Hepatocyte (in vitro differentiated cells): ENCODE data around the gene CBY2.
"Not testable (repeated sequence)": the region's sequence is repeated elsewhere in the genome, so short reads cannot be mapped to it uniquely, and the experiment has no call there.

Source experiments
- EZH2 ChIP-seq: fragments of 200-600 bp; sonication (generic); IDR thresholded peaks from 2 replicates; pipeline ENCODE4 v1.6.1; 2016; ENCODE audit warnings: antibody characterized with exemption, mild to moderate bottlenecking, borderline replicate concordance
- EZH2phosphoT487 ChIP-seq: fragments of 200-600 bp; sonication (generic); IDR thresholded peaks from one replicate; pipeline ENCODE4 v1.6.1; 2018; ENCODE audit warnings: antibody characterized with exemption, mild to moderate bottlenecking, low read depth, moderate library complexity; ENCODE audit not compliant: unreplicated experiment, severe bottlenecking
- TF ChIP-seq, protein P1 (sequence below): fragments of 200-600 bp; sonication (generic); IDR thresholded peaks from 2 replicates; pipeline ENCODE4 v1.5.1; 2016; ENCODE audit warnings: antibody characterized with exemption, mild to moderate bottlenecking; ENCODE audit not compliant: poor library complexity

DNA sequence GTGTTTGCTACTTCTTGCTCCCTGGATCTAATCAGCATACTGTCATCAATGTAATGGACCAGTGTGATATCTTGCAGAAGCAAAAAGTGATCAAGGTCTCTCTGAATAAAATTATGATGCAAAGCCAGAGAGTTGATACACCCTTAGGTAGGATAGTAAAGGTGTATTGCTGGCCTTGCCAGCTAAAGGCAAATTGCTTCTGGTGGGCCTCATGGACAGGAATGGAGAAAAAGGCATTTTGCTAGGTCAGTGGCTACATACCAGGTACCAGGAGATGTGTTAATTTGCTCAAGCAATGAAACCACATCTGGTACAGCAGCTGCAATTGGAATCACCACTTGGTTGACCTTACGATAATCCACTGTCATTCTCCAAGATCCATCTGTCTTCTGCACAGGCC lies 54.4 kb downstream of the CBY2 start:
- TF ChIP-seq, protein P1, sequence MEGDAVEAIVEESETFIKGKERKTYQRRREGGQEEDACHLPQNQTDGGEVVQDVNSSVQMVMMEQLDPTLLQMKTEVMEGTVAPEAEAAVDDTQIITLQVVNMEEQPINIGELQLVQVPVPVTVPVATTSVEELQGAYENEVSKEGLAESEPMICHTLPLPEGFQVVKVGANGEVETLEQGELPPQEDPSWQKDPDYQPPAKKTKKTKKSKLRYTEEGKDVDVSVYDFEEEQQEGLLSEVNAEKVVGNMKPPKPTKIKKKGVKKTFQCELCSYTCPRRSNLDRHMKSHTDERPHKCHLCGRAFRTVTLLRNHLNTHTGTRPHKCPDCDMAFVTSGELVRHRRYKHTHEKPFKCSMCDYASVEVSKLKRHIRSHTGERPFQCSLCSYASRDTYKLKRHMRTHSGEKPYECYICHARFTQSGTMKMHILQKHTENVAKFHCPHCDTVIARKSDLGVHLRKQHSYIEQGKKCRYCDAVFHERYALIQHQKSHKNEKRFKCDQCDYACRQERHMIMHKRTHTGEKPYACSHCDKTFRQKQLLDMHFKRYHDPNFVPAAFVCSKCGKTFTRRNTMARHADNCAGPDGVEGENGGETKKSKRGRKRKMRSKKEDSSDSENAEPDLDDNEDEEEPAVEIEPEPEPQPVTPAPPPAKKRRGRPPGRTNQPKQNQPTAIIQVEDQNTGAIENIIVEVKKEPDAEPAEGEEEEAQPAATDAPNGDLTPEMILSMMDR: not testable (repeated sequence)
- not testable (repeated sequence) for TF ChIP-seq EZH2phosphoT487, EZH2
